ENCODE measurements around the gene RIN3. TPM values are rescaled to one million over a fixed set of nuclear protein-coding genes. Genes with fewer than 3 reads are reported as not detected.

The RIN3 gene
- total and polyA plus RNA-seq, 10 donors = 17.2 to 117 (median 75.7) TPM

DNA sequence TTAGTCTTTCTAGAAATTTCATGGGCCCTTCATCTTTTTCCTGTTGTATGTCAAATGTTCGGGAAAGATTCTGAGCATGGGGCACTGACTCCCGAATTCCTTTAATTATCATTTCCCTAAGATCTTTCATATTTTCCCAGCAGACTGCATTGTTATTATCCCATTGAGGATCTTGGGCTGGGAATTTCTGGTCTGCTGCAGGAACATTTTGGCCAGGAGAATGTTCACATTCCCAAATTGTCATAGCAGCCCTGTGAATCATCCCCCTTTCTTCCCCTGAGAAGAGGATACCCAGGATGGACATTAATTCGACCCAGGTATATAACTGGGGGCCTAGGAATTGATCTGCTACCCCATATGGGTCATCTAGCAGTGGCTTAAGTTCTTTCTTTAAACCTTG lies 112.5 kb downstream of the RIN3 start:
- TF ChIP-seq POLR2AphosphoS5 (IDR thresholded peaks at IDR 0.05) (no peak), POLR2A (IDR thresholded peaks at IDR 0.05) (no peak)
- TF ChIP-seq, protein P1, sequence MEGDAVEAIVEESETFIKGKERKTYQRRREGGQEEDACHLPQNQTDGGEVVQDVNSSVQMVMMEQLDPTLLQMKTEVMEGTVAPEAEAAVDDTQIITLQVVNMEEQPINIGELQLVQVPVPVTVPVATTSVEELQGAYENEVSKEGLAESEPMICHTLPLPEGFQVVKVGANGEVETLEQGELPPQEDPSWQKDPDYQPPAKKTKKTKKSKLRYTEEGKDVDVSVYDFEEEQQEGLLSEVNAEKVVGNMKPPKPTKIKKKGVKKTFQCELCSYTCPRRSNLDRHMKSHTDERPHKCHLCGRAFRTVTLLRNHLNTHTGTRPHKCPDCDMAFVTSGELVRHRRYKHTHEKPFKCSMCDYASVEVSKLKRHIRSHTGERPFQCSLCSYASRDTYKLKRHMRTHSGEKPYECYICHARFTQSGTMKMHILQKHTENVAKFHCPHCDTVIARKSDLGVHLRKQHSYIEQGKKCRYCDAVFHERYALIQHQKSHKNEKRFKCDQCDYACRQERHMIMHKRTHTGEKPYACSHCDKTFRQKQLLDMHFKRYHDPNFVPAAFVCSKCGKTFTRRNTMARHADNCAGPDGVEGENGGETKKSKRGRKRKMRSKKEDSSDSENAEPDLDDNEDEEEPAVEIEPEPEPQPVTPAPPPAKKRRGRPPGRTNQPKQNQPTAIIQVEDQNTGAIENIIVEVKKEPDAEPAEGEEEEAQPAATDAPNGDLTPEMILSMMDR (IDR thresholded peaks at IDR 0.05 in 8 of 11, conservative IDR thresholded peaks at IDR 0.05 in 3 of 11) = no peak
- intact Hi-C loops (cut with DNase I; ENCODE audit: low total_unique reads) = no loop called here
- H3K36me3 ChIP-seq = peaks cover 0 to 86% (median 3%) of the 10 kb centered on the region in 6 donors
- H3K27me3 ChIP-seq (replicated peaks in 1 of 7) = no peaks in the 10 kb centered on the region
- H3K4me3 ChIP-seq = no peak overlapping the region
- H3K27ac ChIP-seq = no peak overlapping the region
- H3K4me1 ChIP-seq = peaks cover 0 to 13% (median 0%) of the 10 kb centered on the region in 6 donors
- no peak for DNase-seq
- WGBS, 5 donors = 75 to 97% (median 88%) methylated on average over 3 of the region's 3 CpGs
- peaks cover 10 to 65% (median 56%) of the 10 kb centered on the region in 8 donors for H3K9me3 ChIP-seq

DNA sequence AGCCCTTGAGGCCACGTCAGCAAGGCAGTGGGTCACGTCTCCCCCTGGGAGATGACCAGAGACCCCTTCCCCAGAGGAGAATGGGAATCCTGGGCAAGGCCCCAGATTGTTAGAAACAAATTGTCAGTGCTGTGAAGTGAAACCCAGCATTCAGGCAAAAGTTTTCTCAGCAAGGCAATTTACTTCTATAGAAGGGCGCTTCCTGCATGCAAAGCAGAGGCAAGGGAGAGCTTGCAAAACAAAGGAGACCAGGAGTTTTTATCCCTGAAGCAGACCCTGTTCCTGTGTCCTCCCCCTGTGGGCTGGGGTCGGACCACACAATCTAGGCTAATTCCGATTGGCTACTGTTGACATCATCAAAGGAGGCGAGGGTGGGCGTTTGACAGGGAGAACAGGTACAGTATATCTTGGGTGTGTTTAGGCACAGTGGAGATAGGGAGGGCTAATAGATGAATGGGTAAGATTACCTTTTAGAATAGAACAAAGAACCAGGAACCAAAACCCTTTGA lies 114.2 kb downstream of the RIN3 start:
- no peak overlapping the region for H3K27ac ChIP-seq
- 92 to 98% (median 98%) methylated on average over 7 of the region's 7 CpGs for WGBS, 5 donors
- peaks cover under 1 to 23% (median 5%) of the 10 kb centered on the region in 6 donors for H3K4me1 ChIP-seq
- H3K36me3 ChIP-seq = peaks cover 0 to 70% (median 3%) of the 10 kb centered on the region in 6 donors
- intact Hi-C loops (cut with DNase I; ENCODE audit: low total_unique reads) = no loop called here
- no peak for DNase-seq
- no peak overlapping the region for H3K4me3 ChIP-seq
- peaks cover 7 to 49% (median 39%) of the 10 kb centered on the region in 8 donors for H3K9me3 ChIP-seq
- TF ChIP-seq POLR2A (IDR thresholded peaks at IDR 0.05) = no peak
- TF ChIP-seq POLR2AphosphoS5 (IDR thresholded peaks at IDR 0.05) = no peak
- TF ChIP-seq, protein P1 (IDR thresholded peaks at IDR 0.05 in 8 of 11, conservative IDR thresholded peaks at IDR 0.05 in 3 of 11) = no peak
- H3K27me3 ChIP-seq (replicated peaks in 1 of 7) = no peaks in the 10 kb centered on the region

DNA sequence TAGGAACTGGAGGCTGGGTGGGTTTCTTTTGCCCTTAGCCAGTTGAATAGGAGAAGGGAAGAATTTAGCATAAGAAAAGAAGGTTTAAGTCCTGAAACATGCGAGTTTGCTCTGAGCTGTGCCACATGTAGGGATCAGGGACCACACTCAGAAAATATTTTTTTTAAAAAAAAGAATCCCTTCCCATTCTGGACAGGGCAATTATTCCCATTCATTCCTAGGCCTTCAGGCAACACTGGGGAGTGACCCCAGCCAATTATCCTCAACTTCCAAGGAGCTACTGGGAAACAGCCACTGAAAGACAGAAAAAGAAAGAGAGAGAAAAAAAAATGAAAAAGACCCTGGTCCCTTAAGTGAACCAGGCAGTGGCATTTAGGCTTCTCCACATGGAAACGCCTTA lies 115.1 kb downstream of the RIN3 start:
- Histone ChIP-seq H3K27me3 (replicated peaks in 1 of 7) (no peaks in the 10 kb centered on the region), H3K9me3 (peaks cover 7 to 43% (median 32%) of the 10 kb centered on the region in 8 donors), H3K4me3 (no peak overlapping the region), H3K27ac (no peak overlapping the region), H3K4me1 (peaks cover 7 to 31% (median 14%) of the 10 kb centered on the region in 6 donors), H3K36me3 (peaks cover 0 to 62% (median 3%) of the 10 kb centered on the region in 6 donors)
- no peak for DNase-seq
- WGBS, 5 donors = 89 to 95% (median 92%) methylated on average over 2 of the region's 2 CpGs
- TF ChIP-seq POLR2A (IDR thresholded peaks at IDR 0.05) (no peak), POLR2AphosphoS5 (IDR thresholded peaks at IDR 0.05) (no peak)
- TF ChIP-seq, protein P1 (IDR thresholded peaks at IDR 0.05 in 8 of 11, conservative IDR thresholded peaks at IDR 0.05 in 3 of 11) = no peak
- intact Hi-C loops (cut with DNase I; ENCODE audit: low total_unique reads) = no loop called here

DNA sequence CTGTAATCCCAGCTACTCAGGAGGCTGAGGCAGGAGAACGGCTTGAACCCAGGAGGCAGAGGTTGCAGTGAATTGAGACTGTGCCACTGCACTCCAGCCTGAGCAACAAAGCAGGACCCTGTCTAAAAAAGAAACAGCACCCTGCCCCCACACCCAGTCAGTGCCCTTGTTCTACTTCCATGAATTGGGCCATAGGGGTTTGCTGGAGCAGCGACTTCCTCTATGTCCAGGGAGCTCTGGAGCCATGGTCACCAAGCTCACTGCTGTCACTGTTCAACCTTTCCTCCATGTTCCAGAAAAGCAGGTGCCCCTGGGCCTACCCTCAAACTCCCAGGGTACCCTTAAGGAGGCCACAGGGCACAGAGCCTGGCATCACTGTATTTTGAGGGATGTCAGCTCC lies 116.8 kb downstream of the RIN3 start:
- H3K4me3 ChIP-seq = no peak overlapping the region
- H3K27ac ChIP-seq = peak overlapping the region in 2 of 8 donors; percentile 0 to 12
- H3K36me3 ChIP-seq = peaks cover 0 to 44% (median 3%) of the 10 kb centered on the region in 6 donors
- intact Hi-C loops (cut with DNase I; ENCODE audit: low total_unique reads) = no loop called here
- WGBS, 5 donors = 77 to 100% (median 89%) methylated on average over 1 to 2 of the region's 2 CpGs
- H3K9me3 ChIP-seq = peaks cover 7 to 34% (median 30%) of the 10 kb centered on the region in 8 donors
- H3K27me3 ChIP-seq (replicated peaks in 1 of 7) = no peaks in the 10 kb centered on the region
- DNase-seq = no peak
- H3K4me1 ChIP-seq = peaks cover 7 to 49% (median 24%) of the 10 kb centered on the region in 6 donors
- TF ChIP-seq, protein P1 (IDR thresholded peaks at IDR 0.05 in 8 of 11, conservative IDR thresholded peaks at IDR 0.05 in 3 of 11) = no peak
- TF ChIP-seq POLR2AphosphoS5 (IDR thresholded peaks at IDR 0.05) (no peak), POLR2A (IDR thresholded peaks at IDR 0.05) (no peak)

Data from spleen (tissue), 11 donors.